SW 1271 (cell line): ENCODE results near the gene RGS3.

Experiments
- DNase-seq, 2 experiments: peaks; one replicate each; lab custom pipeline; 2025; lab: John Stamatoyannopoulos, UW

RGS3 gene

GRCh38 chr9:113465599-113466140, 2.1 kb downstream of the RGS3 start:
- DNase-seq: no peak

DNA sequence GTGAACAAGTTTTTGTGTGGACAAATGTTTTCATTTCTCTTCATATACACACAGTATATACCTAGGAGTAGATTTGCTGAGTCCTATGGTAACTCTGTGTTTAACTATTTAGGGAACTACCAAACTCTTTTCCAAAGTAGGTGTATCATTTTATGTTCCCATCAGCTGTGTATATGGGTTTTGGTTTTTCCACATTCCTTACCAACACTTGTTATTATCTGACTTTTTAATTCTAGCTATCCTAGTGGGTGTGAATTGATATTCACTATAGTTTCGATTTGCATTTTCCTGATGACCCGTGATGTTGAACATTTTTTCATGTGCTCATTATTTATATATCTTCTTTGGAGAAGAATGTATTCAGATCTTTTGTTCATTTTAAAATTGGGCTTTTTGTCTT, 3.7 kb downstream of the RGS3 start:
- DNase-seq: no peak

GRCh38 chr9:113468716-113469448, 5.4 kb downstream of the RGS3 start:
- no peak for DNase-seq

GRCh38 chr9:113471143-113471542, 7.6 kb downstream of the RGS3 start:
- DNase-seq: no peak

DNA sequence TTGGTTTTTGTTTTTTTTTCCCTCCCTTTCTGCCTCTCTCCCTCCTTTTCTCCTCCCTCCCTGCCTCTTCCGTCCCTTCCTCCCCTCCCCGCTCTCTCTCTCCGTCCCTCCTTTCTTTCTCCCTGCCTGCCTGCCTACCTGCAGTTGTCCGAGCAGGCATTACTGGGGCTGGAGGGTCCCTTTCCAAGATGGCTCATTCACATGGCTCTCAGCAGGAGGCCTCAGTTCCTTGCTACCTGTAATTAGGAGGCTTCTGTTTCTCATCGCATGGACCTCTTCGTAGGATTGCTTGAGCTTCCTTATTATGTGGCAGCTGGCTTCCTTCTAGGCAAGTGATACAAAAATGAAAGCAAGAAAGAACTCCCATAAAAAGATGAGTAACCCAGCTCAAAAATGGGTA, 8.0 kb downstream of the RGS3 start:
- DNase-seq: no peak

- no peak for DNase-seq
Observed at GRCh38 chr9:113472199-113472598, 8.7 kb downstream of the RGS3 start.

GRCh38 chr9:113474360-113475028, 11.0 kb downstream of the RGS3 start:
- DNase-seq: no peak

GRCh38 chr9:113475031-113475430, 11.5 kb downstream of the RGS3 start:
- no peak for DNase-seq

DNA sequence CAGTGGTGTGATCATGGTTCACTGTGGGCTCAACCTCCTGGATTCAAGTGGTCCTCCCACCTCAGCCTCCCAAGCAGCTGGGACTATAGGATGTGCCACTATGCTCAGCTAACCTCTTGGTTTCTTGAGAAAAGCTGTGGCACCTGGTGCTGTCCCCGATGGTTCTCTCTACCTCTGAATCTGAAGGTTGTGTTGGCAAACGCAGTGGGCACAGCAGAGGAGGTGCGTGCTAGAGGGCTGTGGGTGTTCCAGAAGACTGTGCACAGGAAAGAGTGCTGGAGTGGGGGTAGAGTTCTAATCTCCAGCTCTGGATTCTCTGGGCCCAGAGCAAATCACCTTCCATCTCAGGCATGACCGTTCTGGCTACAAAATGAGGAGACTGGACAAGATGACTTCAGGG, 12.5 kb downstream of the RGS3 start:
- DNase-seq: no peak

DNA sequence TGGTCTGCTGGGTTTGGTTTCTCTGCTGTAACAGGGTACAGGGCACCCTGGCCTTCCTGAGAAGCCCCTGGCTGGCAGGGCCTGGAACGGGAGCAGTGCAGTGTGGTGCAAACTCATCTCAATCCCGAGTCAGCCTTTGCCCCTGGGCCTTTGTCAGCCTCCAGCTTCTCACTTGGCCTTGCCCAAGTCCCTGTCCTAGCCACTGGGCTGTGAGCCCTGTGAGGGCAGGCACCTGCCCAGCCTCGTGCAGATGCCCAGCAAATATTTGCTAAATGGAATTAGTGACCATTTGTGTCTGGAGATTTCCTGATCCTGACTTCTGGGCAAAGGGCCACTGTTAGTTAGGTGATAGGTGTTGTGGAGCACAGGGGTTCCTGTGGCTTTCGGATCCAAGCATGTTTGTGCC, 13.0 kb downstream of the RGS3 start:
- DNase-seq: no peak

DNA sequence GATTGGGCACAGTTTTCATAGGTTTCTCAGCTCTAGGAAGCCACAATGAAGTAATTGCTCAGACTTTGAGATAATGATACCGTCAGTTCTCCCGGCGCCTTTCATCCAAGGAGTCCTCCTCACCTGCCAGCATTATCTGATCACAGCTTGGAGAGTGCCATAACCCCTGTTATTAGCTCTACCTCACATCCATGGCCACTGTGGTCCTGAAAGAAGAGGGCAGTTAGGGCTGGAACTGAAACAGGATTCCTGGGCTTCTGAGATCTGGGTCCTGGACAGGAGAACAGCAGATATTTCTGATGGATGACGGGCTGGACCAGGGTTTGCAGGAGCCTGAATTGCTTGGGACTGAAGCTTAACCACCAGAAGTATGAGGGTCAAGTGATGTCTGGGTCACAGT, 13.5 kb downstream of the RGS3 start:
- no peak for DNase-seq

GRCh38 chr9:113477661-113478060, 14.1 kb downstream of the RGS3 start:
- DNase-seq: no peak

DNA sequence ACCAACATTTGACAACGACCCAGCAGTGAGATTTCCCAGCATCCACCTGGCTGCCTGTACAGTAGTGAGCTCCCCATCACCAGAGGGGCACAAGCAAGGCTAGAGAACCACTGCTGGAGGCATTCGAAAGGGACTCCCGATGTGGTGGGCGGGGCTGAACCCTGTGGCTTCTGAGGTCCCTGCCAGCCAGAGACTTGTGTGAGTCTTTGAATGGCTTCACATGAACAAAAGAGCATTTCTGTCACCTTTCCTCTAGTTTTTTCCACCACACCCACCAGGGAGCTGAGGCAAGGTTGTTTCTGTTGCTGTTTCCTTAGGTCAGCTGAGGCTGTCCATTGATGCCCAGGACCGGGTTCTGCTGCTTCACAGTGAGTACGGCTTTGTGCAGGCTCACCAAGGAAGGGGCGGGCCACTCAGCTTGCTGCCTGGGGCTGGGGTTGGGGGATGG, 15.7 kb downstream of the RGS3 start:
- no peak for DNase-seq

DNA sequence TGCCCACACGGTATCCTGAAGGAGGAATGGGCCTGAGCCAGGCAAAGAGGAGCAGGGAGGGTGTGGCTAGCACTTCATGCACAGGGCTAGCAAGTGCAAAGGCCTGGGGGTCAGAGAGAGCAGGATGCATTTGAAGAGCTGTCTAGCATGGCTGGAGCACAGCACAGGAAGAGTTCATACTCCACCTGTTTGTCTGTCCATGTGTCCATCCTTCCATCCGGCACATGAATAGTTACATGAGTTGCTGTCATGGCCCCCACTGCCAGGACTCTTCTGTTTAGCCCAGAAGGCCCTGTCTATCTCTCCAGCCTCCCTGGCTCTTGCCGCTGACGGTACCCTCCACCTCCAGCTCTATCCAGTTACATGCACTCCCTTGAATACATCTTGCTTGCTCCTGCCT, 17.1 kb downstream of the RGS3 start:
- DNase-seq: no peak

- DNase-seq: no peak
Observed at GRCh38 chr9:113481176-113481787, 17.8 kb downstream of the RGS3 start.

DNA sequence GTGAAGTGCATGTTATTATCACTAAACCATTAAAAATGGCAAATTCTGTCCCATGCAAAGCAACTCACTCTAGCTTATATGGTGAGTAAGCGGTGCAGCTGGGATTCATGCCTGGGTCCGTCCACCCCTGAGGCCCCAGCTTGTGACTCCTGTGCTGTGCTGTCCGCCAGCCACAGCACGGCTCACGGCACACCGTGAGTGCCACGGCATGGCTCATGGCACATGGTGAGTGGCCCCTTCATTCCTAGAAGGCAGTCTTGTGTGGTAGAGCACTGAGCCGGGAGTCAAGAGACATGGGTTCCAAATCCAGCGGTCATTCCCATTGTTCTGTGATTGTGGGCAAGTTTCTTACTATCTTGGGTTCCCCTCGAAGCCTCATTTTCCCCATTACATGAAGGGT, 18.8 kb downstream of the RGS3 start:
- DNase-seq: no peak

- DNase-seq: no peak
Observed at GRCh38 chr9:113482991-113483675, 19.6 kb downstream of the RGS3 start.

- DNase-seq: no peak
Observed at GRCh38 chr9:113483676-113484257, 20.2 kb downstream of the RGS3 start.

DNA sequence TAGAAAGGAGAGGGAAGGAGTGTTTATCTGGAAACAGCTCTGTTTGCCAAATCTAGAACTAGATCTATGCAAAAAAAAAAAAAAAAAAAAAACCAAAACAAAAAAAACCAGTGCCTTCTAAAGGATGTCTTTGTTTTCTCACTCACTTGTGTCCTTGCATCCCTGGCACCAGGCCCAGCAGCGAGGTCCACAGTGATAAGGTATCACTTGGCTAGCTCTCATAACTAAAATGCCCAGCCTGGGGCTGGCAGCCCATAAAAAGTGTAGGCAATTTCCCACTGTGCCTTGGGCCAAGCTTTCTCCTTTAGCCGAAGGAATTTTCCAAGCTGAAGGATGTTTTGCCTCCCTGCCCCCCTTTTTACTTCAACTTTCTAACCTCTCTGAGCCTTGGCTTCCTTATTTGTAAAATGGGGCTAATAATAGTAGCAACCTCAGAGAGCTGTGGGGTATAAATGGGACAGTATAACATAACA, 20.8 kb downstream of the RGS3 start:
- no peak for DNase-seq

DNA sequence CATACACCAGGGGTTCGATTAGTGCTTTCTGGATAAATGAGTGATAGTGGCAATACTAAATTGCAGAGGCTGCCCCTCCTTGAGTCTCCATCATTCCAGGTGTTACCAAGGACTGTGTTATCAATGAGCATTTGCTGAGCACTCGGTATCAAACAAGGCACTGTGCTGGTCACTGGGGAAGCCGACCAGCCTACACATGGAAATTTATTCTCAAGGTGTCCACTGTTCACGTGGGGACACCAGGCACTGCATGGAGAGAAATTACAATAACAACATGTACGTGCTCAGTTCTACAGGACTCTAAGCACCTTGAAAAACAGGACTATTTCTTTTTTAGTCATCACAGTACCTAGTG, 22.2 kb downstream of the RGS3 start:
- DNase-seq: no peak

DNA sequence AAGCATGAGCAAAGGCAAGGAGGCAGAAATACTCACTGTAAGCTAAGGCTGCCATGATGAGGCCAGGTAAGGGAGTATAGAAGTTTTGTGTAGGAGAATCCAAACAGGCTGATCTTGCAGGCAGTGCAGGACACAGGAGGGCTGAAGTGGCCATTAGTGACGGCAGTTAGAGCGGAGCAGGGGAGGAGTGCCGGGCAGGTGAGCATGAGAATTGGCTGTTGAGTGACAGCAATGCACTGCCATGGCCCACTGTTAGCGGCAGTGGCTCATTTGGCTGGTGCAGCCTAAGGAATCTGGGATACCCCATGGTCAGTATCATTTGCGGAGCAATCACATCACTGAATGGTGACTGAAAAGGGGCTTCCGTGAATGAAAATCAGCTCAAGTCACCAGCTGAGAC, 22.8 kb downstream of the RGS3 start:
- no peak for DNase-seq

DNA sequence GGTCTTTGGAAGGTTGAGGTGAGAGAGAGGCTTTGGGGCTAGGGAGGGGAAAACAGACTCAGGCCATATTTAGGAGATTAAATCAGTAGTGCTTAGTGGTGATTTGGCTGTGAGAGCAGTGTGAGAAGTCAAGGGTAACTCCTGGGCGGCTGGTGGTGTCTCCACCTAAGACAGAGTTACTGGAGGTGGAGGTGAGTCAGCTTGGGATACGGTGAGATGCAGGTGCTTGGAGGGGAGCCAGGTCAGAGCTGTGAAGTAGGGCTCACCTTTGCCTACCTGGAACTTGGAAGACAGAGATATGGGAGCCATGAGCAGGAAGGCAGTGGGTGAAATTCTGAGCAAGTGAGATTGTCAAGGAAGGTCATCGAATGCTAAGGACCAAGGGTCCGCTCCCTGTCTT, 24.5 kb downstream of the RGS3 start:
- no peak for DNase-seq
